Coronary artery (tissue), 2 donors: ENCODE measurements around the gene IFT80.

Experiments used
- DNase-seq: peaks from one replicate; pipeline ENCODE4 v3.0.0-alpha.2; 2017; ENCODE audit warnings: low spot score
- H3K27ac ChIP-seq, 2 donors: fragments of 200-600 bp; sonication (generic); one replicate each; pipeline ENCODE4 v1.5.1; 2016 to 2019
- H3K4me3 ChIP-seq: fragments of 200-600 bp; sonication (generic); 2 replicates; pipeline ENCODE4 v1.5.1; 2016; ENCODE audit warnings: mild to moderate bottlenecking, moderate library complexity
- CTCF ChIP-seq: fragments of 200-600 bp; sonication (generic); IDR thresholded peaks from one replicate; pipeline ENCODE4 v1.5.1; 2019; ENCODE audit warnings: antibody characterized with exemption

Gene IFT80

GRCh38 chr3:160437083-160437455 lies 38.0 kb upstream of the IFT80 start:
- H3K4me3 ChIP-seq: no peak overlapping the region
- no peak for TF ChIP-seq CTCF

GRCh38 chr3:160435747-160436146 lies 36.7 kb upstream of the IFT80 start:
- no peak overlapping the region for H3K27ac ChIP-seq
- no peak for TF ChIP-seq CTCF
- no peak for DNase-seq
- H3K4me3 ChIP-seq: no peak overlapping the region

More at GRCh38 chr3:160437083-160437455, 38.0 kb upstream of the IFT80 start:
- DNase-seq: no peak
- H3K27ac ChIP-seq: no peak overlapping the region

DNA sequence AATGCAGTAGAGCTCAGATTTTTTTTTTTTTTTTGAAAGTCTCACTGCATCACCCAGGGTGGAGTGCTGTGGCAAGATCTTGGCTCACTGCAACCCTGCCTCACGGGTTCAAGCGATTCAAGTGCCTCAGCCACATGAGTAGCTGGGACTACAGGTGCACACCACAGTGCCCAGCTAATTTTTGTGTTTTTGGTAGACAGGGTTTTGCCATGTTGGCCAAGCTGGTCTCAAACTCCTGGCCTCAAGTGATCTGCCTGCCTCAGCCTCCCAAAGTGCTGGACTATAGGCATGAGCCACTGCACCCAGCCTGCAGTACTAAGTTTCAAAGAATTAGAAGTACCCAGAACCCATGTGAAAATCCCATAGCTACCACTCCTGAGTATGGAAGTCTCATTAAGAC lies 36.1 kb upstream of the IFT80 start:
- Histone ChIP-seq H3K27ac (no peak overlapping the region), H3K4me3 (no peak overlapping the region)
- TF ChIP-seq CTCF: no peak
- no peak for DNase-seq

DNA sequence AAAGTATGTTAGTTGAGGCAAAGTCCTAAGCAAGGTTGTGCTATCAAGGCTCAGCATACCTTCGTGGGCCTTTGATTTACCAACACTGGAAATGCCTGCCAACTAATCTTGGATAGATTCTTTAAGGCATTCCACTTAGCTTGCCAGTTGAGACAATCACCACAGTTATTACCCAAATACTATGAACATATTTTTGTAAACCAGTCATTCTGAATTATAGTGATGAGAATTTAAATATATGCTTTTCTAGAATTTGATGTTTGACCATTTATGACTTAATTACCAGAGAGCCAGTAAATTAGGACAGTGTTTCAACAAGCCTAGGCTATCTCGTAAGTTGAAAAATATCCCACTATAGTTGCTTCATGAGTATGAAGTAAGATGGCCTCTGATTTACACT lies 35.0 kb upstream of the IFT80 start:
- no peak for DNase-seq
- Histone ChIP-seq H3K27ac (no peak overlapping the region), H3K4me3 (no peak overlapping the region)
- TF ChIP-seq CTCF: no peak

GRCh38 chr3:160427832-160428424 lies 28.9 kb upstream of the IFT80 start:
- no peak overlapping the region for H3K27ac ChIP-seq
- no peak for TF ChIP-seq CTCF
- no peak for DNase-seq
- no peak overlapping the region for H3K4me3 ChIP-seq

DNA sequence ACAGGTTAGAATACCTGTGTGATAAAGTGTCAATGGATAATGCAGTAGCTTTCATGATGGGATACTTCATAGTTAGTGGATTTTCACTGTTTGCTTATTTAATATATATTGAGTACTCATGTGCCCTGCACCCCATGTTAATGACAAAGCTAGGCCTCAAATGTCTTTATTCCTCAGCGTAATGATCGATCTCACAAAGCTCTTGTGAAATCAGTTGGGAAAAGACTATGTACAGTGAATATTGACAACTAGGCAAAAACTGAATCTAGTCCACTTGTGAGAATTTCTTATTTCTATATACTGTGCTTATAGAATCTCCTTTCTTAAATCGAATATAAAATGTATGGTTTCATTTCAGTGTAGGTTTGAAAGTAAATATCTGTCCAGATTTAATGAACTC lies 18.3 kb upstream of the IFT80 start:
- H3K4me3 ChIP-seq: no peak overlapping the region
- DNase-seq: no peak
- no peak overlapping the region for H3K27ac ChIP-seq
- TF ChIP-seq CTCF: no peak

DNA sequence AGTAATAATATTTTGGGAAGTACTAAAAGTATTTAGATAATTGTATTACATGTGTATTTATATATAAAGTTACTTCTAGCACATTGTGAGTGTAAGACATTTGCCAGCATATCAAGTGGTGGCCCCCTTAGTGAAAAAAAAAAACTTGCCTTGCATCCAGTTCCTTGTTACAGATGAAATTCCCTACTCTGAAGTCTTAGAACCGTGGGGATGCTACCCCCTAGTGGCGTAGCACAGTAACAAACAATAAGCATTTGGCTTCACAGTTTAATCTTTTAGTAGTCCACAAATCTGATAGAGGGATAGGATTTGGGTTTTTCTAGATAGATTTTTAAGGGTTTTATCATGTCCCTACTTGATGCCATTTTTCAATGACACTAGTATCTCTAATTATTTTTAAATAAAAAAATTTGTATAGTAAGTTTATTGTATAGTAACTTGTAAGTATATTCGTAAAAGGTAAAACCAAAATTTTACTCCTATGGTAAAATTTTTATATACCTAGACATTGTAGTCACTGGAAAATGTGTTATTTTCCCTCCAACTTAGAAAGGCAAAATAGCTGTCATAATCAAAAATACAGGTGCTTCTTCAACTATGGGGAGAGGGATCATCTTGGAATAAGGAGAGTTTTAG lies 14.7 kb upstream of the IFT80 start:
- DNase-seq: no peak
- peak; percentile 79 for TF ChIP-seq CTCF
- no peak overlapping the region for H3K4me3 ChIP-seq
- no peak overlapping the region for H3K27ac ChIP-seq
